ENCODE data around the gene MPZL3. TPM values are rescaled to one million over a fixed set of nuclear protein-coding genes. Genes with fewer than 3 reads are reported as not detected.

MPZL3 gene
- total and polyA plus RNA-seq, 12 donors: 0.28 to 3.2 (median 0.85) TPM

DNA sequence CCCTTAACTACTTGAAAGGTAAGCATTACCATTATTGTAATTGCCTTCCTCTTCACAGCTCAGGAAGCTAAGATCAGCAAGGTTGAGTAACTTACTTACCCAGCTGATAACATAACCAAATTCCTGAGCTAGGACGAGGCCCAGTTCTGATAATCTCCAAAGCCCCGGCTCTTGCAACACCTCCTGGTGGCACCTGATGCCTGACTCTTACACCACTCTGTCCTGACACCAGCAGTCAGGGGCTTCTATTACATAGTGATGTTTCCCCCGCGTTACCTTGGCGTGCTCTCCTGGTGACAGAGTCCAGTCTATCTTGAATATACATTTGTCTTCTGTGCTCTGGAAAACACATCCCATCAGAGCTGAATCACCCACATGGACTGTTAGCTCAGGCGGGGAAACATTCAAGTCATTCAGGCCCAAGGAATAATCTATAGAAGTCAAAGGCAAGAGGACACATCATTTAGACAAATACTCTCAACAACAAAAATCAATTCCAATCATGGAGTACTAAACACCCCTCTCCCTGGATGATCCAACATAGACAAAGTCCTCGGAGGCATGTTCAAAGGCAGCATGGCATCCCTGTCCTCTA lies 39.9 kb downstream of the MPZL3 start:
- DNase-seq: no peak
- H3K27ac ChIP-seq: no peak overlapping the region
- H3K36me3 ChIP-seq (replicated peaks in 1 of 2): no peaks in the 10 kb centered on the region
- H3K27me3 ChIP-seq: peaks cover 13% of the 10 kb centered on the region
- 69 to 73% (median 71%) methylated on average over 7 of the region's 7 CpGs for WGBS, 4 donors
- TF ChIP-seq POLR2A (IDR thresholded peaks at IDR 0.05): no peak
- TF ChIP-seq, protein P1, sequence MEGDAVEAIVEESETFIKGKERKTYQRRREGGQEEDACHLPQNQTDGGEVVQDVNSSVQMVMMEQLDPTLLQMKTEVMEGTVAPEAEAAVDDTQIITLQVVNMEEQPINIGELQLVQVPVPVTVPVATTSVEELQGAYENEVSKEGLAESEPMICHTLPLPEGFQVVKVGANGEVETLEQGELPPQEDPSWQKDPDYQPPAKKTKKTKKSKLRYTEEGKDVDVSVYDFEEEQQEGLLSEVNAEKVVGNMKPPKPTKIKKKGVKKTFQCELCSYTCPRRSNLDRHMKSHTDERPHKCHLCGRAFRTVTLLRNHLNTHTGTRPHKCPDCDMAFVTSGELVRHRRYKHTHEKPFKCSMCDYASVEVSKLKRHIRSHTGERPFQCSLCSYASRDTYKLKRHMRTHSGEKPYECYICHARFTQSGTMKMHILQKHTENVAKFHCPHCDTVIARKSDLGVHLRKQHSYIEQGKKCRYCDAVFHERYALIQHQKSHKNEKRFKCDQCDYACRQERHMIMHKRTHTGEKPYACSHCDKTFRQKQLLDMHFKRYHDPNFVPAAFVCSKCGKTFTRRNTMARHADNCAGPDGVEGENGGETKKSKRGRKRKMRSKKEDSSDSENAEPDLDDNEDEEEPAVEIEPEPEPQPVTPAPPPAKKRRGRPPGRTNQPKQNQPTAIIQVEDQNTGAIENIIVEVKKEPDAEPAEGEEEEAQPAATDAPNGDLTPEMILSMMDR (IDR thresholded peaks at IDR 0.05): no peak
- H3K4me3 ChIP-seq: no peak overlapping the region
- H3K4me1 ChIP-seq (replicated peaks in 1 of 2): no peaks in the 10 kb centered on the region
- intact Hi-C loops (cut with DNase I): no loop called here
- H3K9me3 ChIP-seq (replicated peaks in 1 of 3): no peaks in the 10 kb centered on the region

DNA sequence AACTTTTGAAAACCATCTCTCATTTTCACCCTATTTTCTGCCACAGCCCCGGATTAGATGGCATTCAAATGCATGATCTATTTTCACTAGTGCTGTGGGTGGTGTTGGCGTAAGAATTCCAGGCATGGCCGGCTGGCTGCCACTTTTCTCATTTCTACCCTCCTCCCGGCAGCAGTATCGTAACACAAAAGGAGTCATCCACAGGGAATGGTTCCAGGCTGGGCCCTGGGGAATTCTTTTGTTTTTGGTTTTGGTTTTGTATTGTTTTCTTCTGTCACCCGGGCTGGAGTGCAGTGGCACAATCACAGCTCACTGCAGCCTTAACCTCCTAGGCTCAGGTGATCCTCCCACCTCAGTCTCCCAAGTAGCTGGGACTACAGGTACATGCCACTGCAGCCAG lies 41.2 kb downstream of the MPZL3 start:
- H3K4me3 ChIP-seq: no peak overlapping the region
- TF ChIP-seq POLR2A (IDR thresholded peaks at IDR 0.05): no peak
- TF ChIP-seq, protein P1 (IDR thresholded peaks at IDR 0.05): no peak

DNA sequence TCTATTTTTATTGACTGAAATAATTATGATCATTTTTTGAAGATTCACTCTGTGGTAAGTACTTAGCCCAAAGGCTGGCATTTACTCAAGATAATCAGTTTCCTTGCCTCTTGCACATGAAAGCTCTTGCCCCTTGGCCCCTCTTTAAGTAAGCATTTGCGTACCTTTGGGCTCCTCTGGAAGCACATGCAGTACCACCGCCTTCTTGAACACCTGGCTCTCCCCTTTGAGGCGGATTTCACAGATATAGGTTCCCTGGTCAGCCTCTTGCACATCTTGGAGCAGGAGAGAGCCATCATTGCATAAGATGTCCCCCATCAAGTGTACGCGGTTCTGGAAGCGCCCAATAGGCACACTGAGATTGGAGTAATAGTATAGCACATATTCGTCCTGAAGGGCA lies 41.8 kb downstream of the MPZL3 start:
- H3K27ac ChIP-seq: no peak overlapping the region

More for the DNA sequence above, 41.2 kb downstream of the MPZL3 start:
- no peak overlapping the region for H3K27ac ChIP-seq
- H3K4me1 ChIP-seq (replicated peaks in 1 of 2): no peaks in the 10 kb centered on the region
- H3K27me3 ChIP-seq: peaks cover 13% of the 10 kb centered on the region
- intact Hi-C loops (cut with DNase I): no loop called here
- WGBS, 4 donors: 45 to 63% (median 47%) methylated on average over 6 of the region's 6 CpGs
- H3K9me3 ChIP-seq (replicated peaks in 1 of 3): no peaks in the 10 kb centered on the region
- DNase-seq: no peak
- H3K36me3 ChIP-seq (replicated peaks in 1 of 2): no peaks in the 10 kb centered on the region

DNA sequence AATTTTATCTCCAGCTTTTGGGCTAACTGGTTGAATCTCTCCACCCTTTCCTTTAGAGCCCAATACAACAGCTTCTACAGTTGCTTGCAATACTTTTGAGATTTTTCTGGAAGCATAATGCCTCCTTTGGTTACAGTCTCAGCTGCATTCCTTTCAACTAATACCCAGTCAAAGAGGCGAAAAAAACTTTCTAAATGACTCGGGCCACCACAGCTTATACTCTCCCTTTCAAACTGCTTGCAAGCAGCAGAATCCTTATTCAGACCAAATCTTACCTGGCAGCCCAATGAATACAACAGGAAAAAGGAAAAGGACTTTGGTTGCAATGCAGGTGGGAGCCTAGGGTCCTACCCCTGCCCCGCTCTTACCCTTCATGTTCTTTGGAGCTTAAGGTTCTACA lies 43.1 kb downstream of the MPZL3 start:
- Histone ChIP-seq H3K9me3 (replicated peaks in 1 of 3) (no peaks in the 10 kb centered on the region), H3K4me1 (replicated peaks in 1 of 2) (no peaks in the 10 kb centered on the region), H3K4me3 (no peak overlapping the region), H3K27ac (no peak overlapping the region), H3K27me3 (peaks cover 13% of the 10 kb centered on the region), H3K36me3 (replicated peaks in 1 of 2) (no peaks in the 10 kb centered on the region)
- DNase-seq: no peak
- intact Hi-C loops (cut with DNase I): no loop called here
- WGBS, 4 donors: 64 to 81% (median 73%) methylated on average over 3 of the region's 3 CpGs
- no peak for TF ChIP-seq POLR2A (IDR thresholded peaks at IDR 0.05)
- TF ChIP-seq, protein P1 (IDR thresholded peaks at IDR 0.05): no peak

More for the DNA sequence above, 41.8 kb downstream of the MPZL3 start:
- H3K4me1 ChIP-seq (replicated peaks in 1 of 2): no peaks in the 10 kb centered on the region
- no peaks in the 10 kb centered on the region for H3K36me3 ChIP-seq (replicated peaks in 1 of 2)
- intact Hi-C loops (cut with DNase I): no loop called here
- WGBS, 4 donors: 83 to 85% (median 83%) methylated on average over 7 of the region's 7 CpGs
- TF ChIP-seq POLR2A (IDR thresholded peaks at IDR 0.05): no peak
- TF ChIP-seq, protein P1 (IDR thresholded peaks at IDR 0.05): no peak
- peaks cover 13% of the 10 kb centered on the region for H3K27me3 ChIP-seq
- no peak for DNase-seq
- no peak overlapping the region for H3K4me3 ChIP-seq
- no peaks in the 10 kb centered on the region for H3K9me3 ChIP-seq (replicated peaks in 1 of 3)

All from adrenal gland (tissue), 12 donors.